PC-9 (cell line): ENCODE results near the gene MYO18A. TPM values are rescaled to one million over a fixed set of nuclear protein-coding genes. Genes with fewer than 3 reads are reported as not detected.

ENCODE experiments used
- BruUV-seq: library from RNA; stranded (reverse); fragments of 400-500 nt; replicated peaks from 2 replicates; lab custom pipeline; 2021; lab: Mats Ljungman, UMichigan
- CTCF ChIA-PET: fragments of 300-600 bp; sonication (Branson Sonifier 250); formaldehyde crosslinking; loops from one replicate; lab custom pipeline; 2022; ENCODE audit warnings: antibody characterized with exemption; lab: Charles Lee
- POLR2A ChIA-PET: fragments of 300-600 bp; sonication (Branson Sonifier 250); formaldehyde crosslinking; loops from one replicate; lab custom pipeline; 2022; ENCODE audit warnings: antibody characterized with exemption; ENCODE audit not compliant: unreplicated experiment; lab: Charles Lee
- DNase-seq, 2 experiments: peaks; one replicate each; pipeline versions ENCODE4 v3.0.0 to v3.0.0-alpha.2; 2015 to 2022; ENCODE audit warnings: mixed read lengths in 1 of 2
- H2AFZ ChIP-seq: fragments of 200-600 bp; sonication (generic); 2 replicates; pipeline ENCODE4 v1.8.1; 2017; ENCODE audit warnings: antibody characterized with exemption
- H3F3A ChIP-seq: fragments of 200-600 bp; sonication (generic); 2 replicates; pipeline ENCODE4 v1.8.1; 2017; ENCODE audit warnings: antibody characterized with exemption, mild to moderate bottlenecking, low read depth; ENCODE audit not compliant: insufficient read depth
- H3K27ac ChIP-seq: fragments of 200-600 bp; sonication (generic); 2 replicates; pipeline ENCODE4 v1.6.1; 2016; ENCODE audit warnings: mixed run types
- H3K27me3 ChIP-seq: fragments of 200-600 bp; sonication (generic); 2 replicates; pipeline ENCODE4 v1.6.1; 2016; ENCODE audit warnings: low read depth, mixed run types; ENCODE audit not compliant: insufficient read depth
- H3K36me3 ChIP-seq: fragments of 200-600 bp; sonication (generic); 2 replicates; pipeline ENCODE4 v1.6.1; 2016; ENCODE audit warnings: low read depth, mixed run types
- H3K4me1 ChIP-seq: fragments of 200-600 bp; sonication (generic); replicated peaks from 2 replicates; pipeline ENCODE4 v1.6.1; 2016; ENCODE audit warnings: mixed run types; ENCODE audit not compliant: insufficient read depth
- H3K4me2 ChIP-seq: fragments of 200-600 bp; sonication (generic); 2 replicates; pipeline ENCODE4 v1.6.1; 2017; ENCODE audit warnings: mixed run types
- H3K4me3 ChIP-seq: fragments of 200-600 bp; sonication (generic); 2 replicates; pipeline ENCODE4 v1.6.1; 2016; ENCODE audit warnings: mixed run types
- H3K79me2 ChIP-seq: fragments of 200-600 bp; sonication (generic); 2 replicates; pipeline ENCODE4 v1.6.1; 2017; ENCODE audit warnings: low read depth, mixed run types
- H3K9me2 ChIP-seq: fragments of 200-600 bp; sonication (generic); 2 replicates; pipeline ENCODE4 v1.8.1; 2017; ENCODE audit warnings: mild to moderate bottlenecking; ENCODE audit not compliant: insufficient read depth
- H3K9me3 ChIP-seq: fragments of 200-600 bp; sonication (generic); 2 replicates; pipeline ENCODE4 v1.8.1; 2016; ENCODE audit warnings: low read depth; ENCODE audit not compliant: insufficient read depth
- H4K20me1 ChIP-seq: fragments of 200-600 bp; sonication (generic); 2 replicates; pipeline ENCODE4 v1.8.1; 2017; ENCODE audit not compliant: insufficient read depth
- EZH2 ChIP-seq: fragments of 200-600 bp; sonication (generic); IDR thresholded peaks from 2 replicates; pipeline ENCODE4 v1.8.0; 2017; ENCODE audit warnings: antibody characterized with exemption, low read depth
- intact Hi-C: fragments of 100-400 bp; cut with micrococcal nuclease; formaldehyde crosslinking; loops from one replicate; pipeline ENCODE4 v1.10.0; 2022; ENCODE audit not compliant: unreplicated experiment
- total RNA-seq: library from RNA; stranded (reverse); gene quantifications from 2 replicates; pipeline ENCODE4 v1.2.3, GENCODE V29; 2021
- TF ChIP-seq, protein P1 (sequence below): fragments of 200-600 bp; sonication (generic); conservative IDR thresholded peaks from 2 replicates; pipeline ENCODE4 v1.6.1; 2017; ENCODE audit warnings: mixed run types, antibody characterized with exemption, mild to moderate bottlenecking, moderate library complexity

Gene MYO18A
- total RNA-seq, 1 experiment from 2014 or later, result 150 TPM

DNA sequence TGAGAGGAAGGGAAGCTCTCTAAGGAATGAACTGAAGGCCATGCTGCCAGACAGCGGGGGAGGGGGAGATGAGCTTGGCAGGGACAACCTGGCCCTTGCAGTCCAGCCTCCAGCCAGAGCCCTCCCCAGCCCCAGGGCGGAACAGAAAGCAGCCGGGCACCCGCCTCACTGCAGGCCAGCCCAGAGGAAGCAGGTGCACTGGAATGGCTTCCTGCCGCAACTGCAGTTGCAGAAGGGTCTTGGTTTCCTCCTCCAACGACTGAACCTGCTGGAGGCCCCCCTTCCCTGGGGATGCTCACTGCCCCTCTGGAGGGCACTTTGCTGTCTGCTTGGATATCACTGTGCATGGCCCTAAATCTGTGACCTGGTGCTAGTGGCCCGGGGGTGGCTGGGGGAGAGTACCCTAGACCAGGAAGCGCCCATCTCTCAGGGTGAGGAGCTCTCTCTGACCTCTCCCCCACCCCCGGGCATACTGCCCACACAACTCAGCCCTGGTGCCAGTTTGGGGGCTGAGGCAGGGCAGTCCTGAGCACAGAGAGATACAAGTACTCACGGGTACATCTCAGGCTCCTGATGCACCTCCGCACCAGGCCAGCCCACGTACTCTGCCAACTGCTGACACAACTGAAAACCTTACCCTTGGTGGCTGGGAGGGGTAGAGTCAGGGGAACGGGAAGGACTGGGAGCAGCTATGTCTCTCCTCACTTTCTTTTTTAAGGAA, 41.1 kb downstream of the MYO18A start:
- Histone ChIP-seq H3K4me2 (peak overlapping the region; percentile 36), H3K9me3 (no peaks in the 10 kb centered on the region), H2AFZ (no peak overlapping the region), H3K4me1 (peaks cover 62% of the 10 kb centered on the region), H3K36me3 (peaks cover 11% of the 10 kb centered on the region), H3F3A (peaks cover 70% of the 10 kb centered on the region; the same call in 1 of the 2 replicates), H3K27ac (peak overlapping the region; percentile 19; the same call in 1 of the 2 replicates), H3K79me2 (peaks cover 90% of the 10 kb centered on the region), H3K4me3 (no peak overlapping the region), H4K20me1 (peaks cover 38% of the 10 kb centered on the region), H3K9me2 (no peaks in the 10 kb centered on the region), H3K27me3 (no peaks in the 10 kb centered on the region)
- no peak for TF ChIP-seq EZH2
- TF ChIP-seq, protein P1, sequence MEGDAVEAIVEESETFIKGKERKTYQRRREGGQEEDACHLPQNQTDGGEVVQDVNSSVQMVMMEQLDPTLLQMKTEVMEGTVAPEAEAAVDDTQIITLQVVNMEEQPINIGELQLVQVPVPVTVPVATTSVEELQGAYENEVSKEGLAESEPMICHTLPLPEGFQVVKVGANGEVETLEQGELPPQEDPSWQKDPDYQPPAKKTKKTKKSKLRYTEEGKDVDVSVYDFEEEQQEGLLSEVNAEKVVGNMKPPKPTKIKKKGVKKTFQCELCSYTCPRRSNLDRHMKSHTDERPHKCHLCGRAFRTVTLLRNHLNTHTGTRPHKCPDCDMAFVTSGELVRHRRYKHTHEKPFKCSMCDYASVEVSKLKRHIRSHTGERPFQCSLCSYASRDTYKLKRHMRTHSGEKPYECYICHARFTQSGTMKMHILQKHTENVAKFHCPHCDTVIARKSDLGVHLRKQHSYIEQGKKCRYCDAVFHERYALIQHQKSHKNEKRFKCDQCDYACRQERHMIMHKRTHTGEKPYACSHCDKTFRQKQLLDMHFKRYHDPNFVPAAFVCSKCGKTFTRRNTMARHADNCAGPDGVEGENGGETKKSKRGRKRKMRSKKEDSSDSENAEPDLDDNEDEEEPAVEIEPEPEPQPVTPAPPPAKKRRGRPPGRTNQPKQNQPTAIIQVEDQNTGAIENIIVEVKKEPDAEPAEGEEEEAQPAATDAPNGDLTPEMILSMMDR, result no peak
- CTCF ChIA-PET, result interaction anchor here (0.7 to 2.3 kb wide), 2 partner anchors 15 to 272 kb away, joined by 4 to 9 read pairs; no protein-coding TSS in a partner anchor
- DNase-seq, result peak in 1 of 2 experiments; percentile 68
- intact Hi-C loops, result no loop called here
- TSS peak; percentile 12 for BruUV-seq
- POLR2A ChIA-PET, result no interaction called here

GRCh38 chr17:29138184-29138955, 41.8 kb downstream of the MYO18A start:
- intact Hi-C loops, result no loop called here
- Histone ChIP-seq H4K20me1 (peaks cover 31% of the 10 kb centered on the region), H3K9me2 (no peaks in the 10 kb centered on the region), H2AFZ (no peak overlapping the region), H3K79me2 (peaks cover 84% of the 10 kb centered on the region), H3K27me3 (no peaks in the 10 kb centered on the region), H3K36me3 (peaks cover 11% of the 10 kb centered on the region), H3F3A (peaks cover 70% of the 10 kb centered on the region), H3K9me3 (no peaks in the 10 kb centered on the region), H3K4me2 (peak overlapping the region; percentile 36; the same call in 1 of the 2 replicates), H3K4me1 (peaks cover 66% of the 10 kb centered on the region), H3K4me3 (no peak overlapping the region), H3K27ac (0 out of 2 replicates have a peak overlapping the region, but pooled peaks have one; percentile 19)
- CTCF ChIA-PET, result interaction anchor here (2.3 kb wide), 1 partner anchor 14 kb away, joined by 9 read pairs; no protein-coding TSS in a partner anchor
- DNase-seq, result peak in 1 of 2 experiments; percentile 52
- TF ChIP-seq, protein P1, result no peak
- no peak for TF ChIP-seq EZH2
- POLR2A ChIA-PET, result no interaction called here
- BruUV-seq, result no TSS peak

DNA sequence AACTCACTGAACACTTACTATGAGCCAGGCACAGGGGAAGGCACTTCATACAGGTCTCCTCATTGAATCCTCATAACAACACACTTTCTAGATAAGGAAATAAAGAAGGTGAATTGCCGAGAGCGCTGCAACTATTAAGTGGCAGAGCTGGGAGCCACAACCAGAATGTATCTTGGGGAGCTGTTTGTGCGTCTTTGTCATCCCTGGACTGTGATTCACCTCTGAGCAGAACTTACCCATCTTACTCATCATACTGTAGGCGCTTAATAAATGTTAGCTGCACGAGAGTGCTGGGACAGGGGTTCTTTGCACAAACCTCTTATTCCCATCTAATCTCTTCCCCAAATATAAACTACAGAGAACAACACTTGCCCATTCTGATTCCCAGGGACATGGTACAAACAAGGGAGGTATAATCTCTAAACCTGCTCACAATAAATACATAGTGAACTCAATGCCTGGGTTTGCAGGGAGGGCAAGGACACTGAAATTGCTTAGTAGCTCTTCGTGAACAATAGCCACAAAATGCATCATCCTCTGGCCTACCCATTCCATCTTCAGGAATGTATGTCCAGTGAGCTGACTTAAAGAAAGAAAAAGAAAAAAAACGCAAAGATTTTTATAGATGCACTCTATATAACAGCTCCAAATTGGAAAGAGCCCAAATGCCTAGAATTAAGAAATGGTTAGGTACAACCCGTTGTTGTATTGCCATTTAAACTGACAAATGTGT, 43.0 kb downstream of the MYO18A start:
- DNase-seq, result no peak
- peaks cover 70% of the 10 kb centered on the region for H3F3A ChIP-seq
- peaks cover 11% of the 10 kb centered on the region for H3K36me3 ChIP-seq
- H3K79me2 ChIP-seq, result peaks cover 80% of the 10 kb centered on the region
- no peak overlapping the region for H2AFZ ChIP-seq
- ChIA-PET POLR2A (interaction anchor here (0.6 kb wide), 2 partner anchors 76 to 224 kb away, joined by 5 read pairs; no protein-coding TSS in a partner anchor), CTCF (interaction anchor here (0.6 kb wide), 2 partner anchors 11 to 405 kb away, joined by 3 to 9 read pairs; no protein-coding TSS in a partner anchor)
- H3K9me2 ChIP-seq, result no peaks in the 10 kb centered on the region
- peaks cover 28% of the 10 kb centered on the region for H4K20me1 ChIP-seq
- BruUV-seq, result no TSS peak
- intact Hi-C loops, result no loop called here
- H3K9me3 ChIP-seq, result no peaks in the 10 kb centered on the region
- peaks cover 66% of the 10 kb centered on the region for H3K4me1 ChIP-seq
- no peaks in the 10 kb centered on the region for H3K27me3 ChIP-seq
- H3K4me3 ChIP-seq, result no peak overlapping the region
- TF ChIP-seq EZH2, result no peak
- TF ChIP-seq, protein P1, result no peak
- H3K4me2 ChIP-seq, result no peak overlapping the region
- no peak overlapping the region for H3K27ac ChIP-seq
